HG03095 (cell line): ENCODE data around the gene VSTM1.
"Not testable (repeated sequence)": the region's sequence is repeated elsewhere in the genome, so short reads cannot be mapped to it uniquely, and the experiment has no call there.

ENCODE experiments used
- ATAC-seq: cut with Tn5 transposase; IDR thresholded peaks from one replicate; pipeline ENCODE4 v1.9.1; 2021; ENCODE audit warnings: moderate library complexity; ENCODE audit not compliant: unreplicated experiment

VSTM1 gene

DNA sequence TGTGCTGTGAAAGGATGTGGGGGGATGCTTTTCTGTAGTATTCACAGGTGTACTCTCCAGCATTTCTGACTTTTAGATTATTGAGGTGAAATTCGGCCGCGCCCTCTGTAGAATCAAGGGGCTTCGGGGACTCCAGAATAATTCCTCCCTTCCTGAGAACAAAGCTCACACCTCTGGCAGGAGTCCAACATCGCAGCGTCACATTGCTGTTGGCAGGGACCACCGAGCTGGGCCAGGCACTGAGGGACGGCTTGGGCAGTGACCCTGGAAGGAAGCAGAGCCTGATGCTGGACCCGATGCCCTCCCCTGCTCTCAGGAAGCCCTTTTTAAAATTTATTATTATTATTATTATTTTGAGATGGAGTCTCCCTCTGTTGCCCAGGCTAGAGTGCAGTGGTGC lies 11.2 kb upstream of the VSTM1 start:
- no peak for ATAC-seq

DNA sequence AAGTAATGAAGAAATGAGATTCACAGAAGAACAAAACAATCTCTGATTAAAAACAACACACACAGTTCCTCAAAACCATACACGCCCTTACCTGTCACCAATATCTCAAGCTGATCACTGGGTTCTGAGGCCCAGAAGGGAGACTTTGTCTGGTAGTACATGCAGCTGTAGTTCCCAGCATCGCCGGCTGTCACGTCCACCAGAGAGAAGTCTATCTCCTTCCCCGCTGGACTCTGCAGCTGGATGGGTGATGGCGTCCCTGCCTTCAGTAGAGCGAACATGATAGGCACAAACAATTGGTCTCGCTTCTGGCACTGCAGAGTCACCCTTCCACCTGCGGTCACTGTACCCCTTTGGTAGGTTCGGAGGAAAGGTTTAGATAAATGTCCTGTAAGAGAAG lies 10.1 kb upstream of the VSTM1 start:
- ATAC-seq = no peak

DNA sequence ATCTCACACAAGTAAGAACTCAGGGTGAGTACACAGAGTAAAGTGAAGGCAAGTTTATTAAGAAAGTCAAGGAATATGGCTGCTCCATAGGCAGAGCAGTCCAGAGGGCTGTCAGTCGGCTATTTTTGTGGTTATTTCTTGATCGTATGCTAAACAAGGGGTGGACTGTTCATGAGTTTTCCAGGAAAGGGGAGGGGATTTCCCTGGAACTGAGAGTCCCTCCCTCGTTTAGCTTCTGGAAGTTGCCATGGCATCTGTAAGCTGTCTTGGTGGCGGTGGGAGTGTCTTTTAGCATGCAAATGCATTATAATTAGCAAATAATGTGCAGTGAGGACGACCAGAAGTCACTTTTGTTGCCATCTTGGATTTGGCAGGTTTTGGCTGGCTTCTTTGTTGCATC lies 5.8 kb upstream of the VSTM1 start:
- ATAC-seq = no peak

DNA sequence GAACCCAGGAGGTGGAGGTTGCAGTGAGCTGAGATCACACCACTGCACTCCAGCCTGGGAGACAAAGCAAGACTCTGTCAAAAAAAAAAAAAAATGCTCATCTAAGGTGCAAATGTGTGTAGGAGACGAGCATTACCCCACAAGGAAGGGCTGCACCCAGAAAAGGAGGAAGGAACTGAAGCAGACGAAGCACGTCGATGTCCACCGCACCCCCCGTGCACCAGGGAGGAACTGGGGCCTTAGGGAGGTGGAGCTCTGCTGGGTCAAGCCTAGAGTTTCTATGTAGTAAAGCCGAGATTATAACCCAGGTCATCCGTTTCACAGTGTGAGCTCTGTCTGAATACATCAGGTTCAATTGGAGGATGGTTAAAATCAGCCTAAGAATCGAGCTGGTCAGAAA lies 1.1 kb downstream of the VSTM1 start:
- ATAC-seq = no peak

DNA sequence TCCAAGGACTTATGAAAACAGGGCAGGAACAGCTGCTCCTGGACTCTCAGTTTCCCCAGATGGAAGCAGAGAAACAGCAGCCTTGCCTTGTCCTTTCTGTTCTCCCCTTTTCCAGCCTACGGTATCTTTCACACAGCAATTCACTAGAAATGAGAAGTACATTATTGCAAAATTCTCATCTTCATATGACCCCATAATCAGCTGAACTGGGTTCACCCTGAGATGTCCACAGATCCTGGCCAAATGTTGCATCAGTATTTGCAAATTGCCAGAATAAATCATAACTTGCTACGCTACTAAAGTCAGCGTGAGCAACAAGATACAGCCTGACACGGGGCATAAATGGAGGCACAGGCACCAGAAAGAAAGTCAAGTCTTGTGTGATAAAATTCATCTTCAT lies 16.1 kb downstream of the VSTM1 start:
- no peak for ATAC-seq

DNA sequence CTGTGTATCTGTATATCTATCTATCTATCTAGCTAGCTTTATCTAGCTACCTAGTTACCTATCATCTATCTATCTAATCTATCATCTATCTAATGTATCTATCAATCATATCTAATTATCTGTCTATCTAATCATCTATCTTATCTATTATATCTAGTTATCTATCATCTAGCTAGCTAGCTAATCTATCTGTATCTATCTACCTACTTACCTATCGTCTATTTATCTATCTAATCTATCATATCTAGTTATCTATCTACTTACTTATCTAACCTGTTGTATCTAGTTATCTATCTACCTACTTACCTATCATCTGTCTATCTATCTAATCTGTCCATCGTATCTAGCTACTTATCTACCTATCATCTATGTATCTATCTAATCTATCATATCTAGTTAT lies 17.9 kb downstream of the VSTM1 start:
- no peak for ATAC-seq

DNA sequence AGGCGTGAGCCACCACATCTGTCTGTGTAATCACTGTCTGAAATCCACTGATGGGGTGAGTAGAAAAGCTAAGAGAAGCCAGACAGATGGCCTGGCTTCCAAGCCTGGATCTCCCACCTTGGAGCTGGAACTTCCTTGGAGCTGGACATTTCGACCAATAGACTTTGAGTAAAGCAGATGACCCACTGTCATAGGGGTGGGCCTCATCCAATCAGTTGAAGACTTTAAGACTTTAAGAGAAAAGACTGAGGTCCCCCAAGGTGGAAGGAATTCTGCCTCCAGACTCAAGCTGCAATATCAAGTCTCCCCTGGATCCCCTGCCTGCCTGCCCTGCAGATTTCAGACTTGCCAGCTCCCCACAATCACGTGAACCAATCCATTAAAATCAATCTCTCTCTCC lies 20.7 kb downstream of the VSTM1 start:
- no peak for ATAC-seq

DNA sequence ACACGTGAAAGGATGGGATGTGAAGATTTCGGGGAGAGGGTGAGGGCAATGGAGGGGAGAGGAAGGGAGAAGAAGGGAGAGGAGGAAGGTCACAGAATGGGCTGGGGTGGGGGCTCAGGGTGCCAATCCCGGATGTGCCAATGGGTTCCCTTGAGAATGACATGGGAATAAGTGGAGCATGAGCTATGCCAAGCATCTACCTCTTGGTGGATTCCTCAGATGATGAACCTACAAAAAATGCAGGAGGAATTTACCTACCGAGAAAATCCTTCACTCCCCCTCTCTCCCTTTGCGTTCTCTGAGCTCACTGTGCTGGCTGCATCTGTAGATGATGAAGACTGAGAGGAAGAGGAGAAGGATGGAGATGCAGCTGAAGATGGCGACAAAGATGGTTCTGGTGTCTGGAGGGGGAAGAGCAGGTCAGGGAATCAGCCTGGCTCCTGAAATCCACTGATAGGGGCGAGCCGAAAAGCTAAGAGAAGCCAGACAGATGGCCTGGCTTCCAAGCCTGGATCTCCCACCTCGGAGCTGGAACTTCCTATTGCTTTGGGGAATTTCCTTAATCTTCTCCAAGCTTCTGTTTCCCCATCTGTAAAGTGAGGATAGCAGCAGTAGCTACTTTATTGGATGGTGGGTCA lies 21.6 kb downstream of the VSTM1 start:
- ATAC-seq = no peak

DNA sequence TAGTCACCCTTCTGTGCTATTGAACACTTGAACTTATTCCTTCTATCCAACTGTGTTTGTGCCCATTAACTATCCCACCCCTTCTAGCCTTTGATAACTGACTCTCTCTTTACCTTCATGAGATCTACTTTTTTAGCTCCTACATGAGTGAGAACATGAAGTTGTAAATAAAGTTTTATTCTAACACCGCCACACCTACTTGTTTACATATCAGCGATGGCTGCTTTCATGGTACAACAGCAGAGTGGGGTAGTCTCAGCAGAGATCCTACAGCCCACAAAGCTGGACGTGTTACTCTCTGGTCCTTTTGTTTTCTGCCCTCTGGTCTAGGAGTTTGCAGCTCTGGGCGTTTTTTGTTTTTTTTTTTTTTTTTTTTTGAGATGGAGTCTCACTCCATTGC lies 23.7 kb downstream of the VSTM1 start:
- no peak for ATAC-seq

DNA sequence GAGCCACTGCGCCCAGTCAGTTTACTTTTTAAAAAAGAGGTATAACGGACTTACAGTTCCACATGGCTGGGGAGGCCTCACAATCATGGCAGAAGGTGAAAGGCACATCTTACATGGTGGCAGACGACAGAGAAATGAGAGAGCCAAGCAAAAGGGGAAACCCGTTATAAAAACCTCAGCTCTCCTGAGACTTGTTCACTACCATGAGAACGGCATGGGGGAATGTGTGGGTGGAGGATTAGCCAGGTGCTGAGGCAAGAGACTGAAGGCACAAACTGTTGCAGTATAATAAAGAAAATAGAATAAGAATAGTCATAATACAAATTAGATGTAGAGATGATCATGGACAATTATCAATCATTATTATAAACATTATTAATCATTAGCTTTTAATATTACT lies 27.2 kb downstream of the VSTM1 start:
- ATAC-seq = not testable (repeated sequence)

DNA sequence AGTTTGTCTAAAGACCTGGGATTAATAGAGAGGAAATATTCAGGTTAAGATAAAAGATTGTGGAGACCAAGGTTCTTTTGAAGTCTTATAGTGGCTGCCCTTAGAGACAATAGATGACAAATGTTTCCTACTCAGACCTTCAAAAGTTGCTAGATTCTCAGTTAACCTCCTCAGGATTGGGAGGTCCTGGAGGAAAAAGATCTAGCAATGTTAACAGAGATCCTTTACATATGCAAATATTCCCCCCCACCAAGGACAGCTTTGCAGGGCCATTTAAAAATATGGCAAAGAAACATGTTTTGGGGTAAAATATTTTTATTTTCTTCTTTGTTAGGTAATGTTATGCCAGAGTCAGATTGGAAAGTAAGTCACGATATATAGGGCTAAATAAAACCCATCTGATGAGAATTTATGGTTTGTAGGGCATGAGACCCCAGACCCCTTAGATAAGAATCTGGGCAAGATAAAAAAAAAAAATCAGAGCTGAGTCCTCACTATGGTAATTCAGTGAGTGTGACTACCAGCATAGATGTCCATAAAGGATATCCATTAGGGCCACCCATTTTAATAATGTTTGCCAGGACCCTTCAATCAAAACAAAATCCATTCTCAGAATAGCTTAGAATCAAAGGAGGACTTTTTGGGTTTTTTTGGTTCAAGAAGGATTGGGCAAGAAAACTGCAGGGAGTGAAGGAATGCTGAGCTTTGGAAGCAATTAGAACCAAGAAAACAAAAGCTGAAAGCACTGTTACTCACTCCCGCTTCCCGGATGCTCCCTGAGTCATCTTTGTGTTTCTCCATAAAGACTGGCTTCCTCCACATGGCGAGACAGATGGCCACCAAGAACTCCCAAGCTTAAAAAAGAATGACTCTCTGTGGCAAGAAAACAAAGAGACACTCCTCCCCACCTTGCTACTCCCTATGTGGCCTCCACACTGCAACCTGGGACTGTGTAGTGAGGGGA lies 28.2 kb downstream of the VSTM1 start:
- ATAC-seq = no peak

DNA sequence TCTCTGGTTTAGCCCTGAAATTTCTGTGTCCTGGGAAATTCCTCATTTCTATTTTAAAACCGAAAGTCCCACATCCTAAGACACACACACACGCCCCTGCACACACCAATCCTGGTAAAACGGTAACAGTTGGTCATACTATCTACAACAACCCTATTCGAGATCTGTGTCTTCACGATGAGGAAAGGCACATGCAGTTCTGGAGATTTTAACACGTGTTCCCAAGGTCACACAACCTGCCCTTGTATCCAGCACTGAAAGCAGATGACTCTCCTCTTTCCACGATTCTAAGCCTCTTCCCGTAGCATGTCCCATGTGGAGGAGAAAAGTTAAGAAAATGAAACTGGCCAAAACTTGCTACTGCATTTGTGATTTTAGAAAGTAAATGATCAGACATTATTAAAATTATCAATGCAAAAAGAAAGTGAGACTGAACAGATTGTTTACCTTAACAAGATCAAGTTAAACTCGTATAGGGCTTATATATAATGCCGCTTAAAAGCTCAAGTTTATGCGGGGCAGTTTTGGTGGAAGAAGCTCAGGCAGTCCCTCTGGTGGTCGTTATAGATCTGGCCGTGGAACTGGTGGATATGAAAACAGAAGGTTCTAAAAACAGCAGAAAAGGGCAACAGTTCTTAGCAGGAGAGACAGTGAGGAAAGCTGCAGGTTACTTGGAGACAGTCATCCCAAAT lies 32.7 kb downstream of the VSTM1 start:
- ATAC-seq = no peak

DNA sequence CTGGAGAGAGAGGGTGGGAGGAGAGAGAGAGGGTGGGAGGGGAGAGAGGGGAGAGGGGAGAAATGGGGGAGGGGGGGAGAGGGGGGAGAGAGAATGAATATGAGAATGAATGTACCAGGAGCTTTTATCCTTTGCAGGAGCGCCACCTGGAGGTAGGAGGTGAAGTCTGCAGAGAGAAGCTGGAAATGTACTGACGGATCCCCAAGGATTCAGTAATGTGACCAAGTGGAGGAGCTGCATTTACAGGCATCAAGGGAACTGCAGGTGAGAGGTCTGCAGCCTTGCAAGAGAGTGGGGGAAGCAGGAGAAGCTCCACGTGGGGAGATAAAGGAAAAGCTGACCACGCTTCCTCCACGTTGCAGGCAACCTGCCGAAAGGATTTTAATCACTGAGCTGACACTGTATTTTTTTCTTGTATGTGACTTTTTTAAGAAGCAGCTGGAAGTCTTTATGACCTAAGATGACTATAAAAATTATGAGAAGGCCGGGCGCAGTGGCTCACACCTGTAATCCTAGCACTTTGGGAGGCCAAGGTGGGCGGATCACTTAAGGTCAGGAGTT lies 33.7 kb downstream of the VSTM1 start:
- no peak for ATAC-seq

DNA sequence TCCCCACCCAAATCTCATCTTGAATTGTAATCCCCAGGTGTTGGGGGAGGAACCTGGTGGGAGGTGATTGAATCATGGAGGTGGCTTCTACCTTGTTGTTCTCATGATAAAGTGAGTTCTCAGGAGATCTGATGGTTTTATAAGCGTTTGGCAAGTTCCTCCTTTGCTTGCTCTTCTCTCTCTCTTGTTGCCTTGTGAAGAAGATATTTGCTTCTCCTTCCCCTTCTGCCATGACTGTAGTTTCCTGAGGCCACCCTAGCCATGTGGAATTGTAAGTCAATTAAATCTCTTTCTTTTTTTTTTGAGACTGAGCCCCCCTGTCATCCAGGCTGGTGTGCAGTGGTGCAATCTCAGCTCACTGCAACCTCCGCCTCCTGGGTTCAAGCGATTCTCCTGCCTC lies 34.4 kb downstream of the VSTM1 start:
- no peak for ATAC-seq

DNA sequence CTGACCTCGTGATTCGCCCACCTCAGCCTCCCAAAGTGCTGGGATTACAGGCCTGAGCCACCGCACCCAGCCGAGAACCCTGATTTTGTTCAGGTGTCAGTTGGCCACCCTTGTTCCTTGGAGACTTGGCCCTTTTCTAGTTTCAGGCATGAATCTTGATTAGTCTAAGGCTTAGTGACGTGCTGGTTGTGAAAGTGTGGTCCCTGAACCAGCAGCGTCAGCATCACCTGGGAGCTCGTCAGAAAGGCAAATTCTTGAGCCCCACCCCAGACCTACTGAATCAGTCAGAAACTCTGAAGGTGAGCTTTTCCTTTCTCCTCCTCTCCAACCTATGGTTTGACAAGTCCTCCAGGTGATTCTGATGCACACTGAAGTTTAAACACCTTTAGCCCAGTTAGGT lies 37.0 kb downstream of the VSTM1 start:
- ATAC-seq = no peak

DNA sequence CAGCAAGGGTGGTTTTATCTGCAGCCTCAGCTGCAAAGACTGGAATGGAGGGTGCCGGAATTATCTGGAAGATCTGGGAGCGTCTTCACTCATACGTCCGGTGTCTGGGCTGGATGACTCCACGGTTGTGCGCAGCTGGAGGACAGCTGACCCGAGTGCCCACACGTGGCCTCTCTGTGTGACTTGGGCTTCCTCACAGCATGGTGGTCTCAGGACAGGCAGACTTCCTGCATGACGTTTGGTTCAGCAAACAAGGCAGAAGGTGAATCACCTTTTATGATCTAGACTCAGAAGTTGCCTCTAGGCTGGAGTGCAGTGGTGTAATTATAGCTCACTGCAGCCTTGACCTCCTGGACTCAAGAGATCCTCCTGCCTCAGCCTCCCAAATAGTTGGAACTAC lies 39.0 kb downstream of the VSTM1 start:
- ATAC-seq = no peak

DNA sequence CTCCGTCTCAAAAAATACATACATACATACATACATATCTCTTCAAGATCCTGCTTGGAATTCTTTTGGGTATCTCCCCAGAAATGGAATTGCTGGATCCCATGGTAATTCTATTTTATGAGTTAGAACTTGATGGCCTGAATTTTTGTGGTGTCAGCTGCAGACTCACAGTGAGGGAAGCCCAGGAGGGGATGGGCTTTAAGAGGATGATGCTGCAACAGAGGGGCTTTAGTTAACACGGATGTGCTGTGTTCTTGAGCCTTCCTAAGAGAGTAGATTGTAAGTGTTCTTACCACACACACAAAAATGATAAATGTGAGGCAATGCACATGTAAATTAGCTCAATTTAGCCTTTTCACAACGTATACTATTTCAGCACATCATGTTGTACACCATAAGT lies 40.5 kb downstream of the VSTM1 start:
- no peak for ATAC-seq

DNA sequence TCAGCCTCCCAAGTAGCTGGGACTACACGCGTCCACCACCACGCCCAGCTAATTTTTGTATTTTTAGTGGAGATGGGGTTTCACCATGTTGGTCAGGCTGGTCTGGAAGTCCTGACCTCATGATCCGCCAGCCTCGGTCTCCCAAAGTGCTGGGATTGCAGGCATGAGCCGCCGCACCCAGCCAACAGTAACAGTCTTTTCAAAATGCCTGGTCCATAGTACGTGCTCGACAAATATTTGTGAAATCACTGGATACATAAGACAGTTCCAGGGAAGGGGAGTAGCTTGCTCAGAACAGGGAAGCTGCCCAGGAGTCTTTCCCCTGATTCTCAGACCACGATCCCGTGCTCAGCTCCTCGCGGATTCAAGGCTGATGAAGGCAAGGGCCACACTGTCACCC lies 41.8 kb downstream of the VSTM1 start:
- no peak for ATAC-seq

DNA sequence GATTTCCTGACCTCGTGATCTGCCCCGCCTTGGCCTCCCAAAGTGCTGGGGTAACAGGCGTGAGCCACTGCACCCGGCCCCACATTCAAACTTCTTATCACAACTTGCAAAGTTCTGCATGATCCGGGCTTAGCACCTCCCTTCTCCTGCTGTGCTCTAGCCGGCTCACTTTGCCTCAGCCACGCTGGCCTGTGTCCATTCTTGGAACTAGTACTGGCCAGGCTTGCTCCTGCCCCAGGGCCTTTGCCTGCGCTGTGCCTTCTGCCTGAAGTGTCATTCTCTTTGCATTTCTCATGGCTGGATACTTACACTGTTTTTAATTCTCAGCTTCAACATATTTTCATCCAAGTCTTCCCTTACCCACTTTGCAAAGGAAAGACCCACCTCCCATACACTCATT lies 42.3 kb downstream of the VSTM1 start:
- no peak for ATAC-seq

DNA sequence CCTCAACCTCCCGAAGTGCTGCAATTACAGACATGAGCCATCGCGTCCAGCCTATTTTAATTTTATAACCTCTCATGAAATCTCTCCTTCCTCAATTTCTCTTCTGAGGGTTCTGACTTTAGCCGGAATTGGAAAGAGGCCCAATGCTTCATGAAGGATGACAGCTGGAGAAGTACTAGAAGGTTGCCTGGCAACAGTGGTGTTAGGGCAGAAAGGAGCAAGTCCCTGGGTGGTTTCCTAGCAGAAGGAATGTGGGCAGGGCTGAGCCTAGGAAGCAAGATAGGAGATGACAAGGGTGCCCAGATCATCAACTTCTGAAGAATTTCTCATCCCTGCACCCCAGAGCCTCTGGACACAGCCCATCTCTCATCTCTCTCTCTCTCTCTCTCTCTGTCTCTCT lies 46.4 kb downstream of the VSTM1 start:
- no peak for ATAC-seq

DNA sequence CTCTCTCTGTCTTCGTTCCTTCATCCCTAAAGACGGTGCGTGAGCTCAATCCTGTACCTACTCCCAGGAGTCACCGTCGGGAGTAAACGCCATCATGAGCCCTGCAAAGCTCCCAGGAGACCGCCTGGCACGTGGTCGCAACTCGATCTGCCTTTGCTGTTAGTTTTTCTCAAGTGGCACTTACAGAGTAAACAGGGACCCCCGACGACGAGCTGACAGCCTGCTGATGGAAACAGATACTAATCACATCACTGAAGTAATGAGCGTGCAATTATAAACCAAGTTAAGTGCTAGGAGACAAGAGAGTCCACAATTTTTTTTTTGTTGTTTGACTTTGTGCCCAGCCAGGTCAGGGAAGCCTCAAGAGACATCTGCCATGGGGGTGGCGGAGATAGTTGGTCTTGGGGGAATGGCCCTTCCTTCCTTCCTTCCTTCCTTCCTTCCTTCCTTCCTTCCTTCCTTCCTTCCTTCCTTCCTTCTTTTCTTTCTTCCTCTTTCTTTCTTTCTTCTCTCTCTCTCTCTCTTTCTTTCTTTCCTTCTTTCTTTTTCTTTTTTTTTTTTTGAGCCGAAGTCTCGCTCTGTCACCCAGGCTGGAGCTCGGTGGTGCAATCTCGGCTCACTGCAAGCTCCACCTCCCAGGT lies 48.7 kb downstream of the VSTM1 start:
- no peak for ATAC-seq
